Smooth muscle cell (in vitro differentiated cells): ENCODE data around the gene PPARD. TPM values are rescaled to one million over a fixed set of nuclear protein-coding genes. Genes with fewer than 3 reads are reported as not detected.

ENCODE experiments used
- DNase-seq: peaks from one replicate; lab custom pipeline; 2025; ENCODE audit not compliant: unreplicated experiment; lab: John Stamatoyannopoulos, UW
- H2AFZ ChIP-seq: fragments of 200-600 bp; sonication (generic); 2 replicates; pipeline ENCODE4 v1.6.0; 2016; ENCODE audit warnings: antibody characterized with exemption, low read depth, mild to moderate bottlenecking
- H3F3A ChIP-seq: fragments of 200-600 bp; sonication (generic); 2 replicates; pipeline ENCODE4 v1.6.0; 2017; ENCODE audit warnings: antibody characterized with exemption, low read depth
- H3K27ac ChIP-seq: fragments of 200-600 bp; sonication (generic); 2 replicates; pipeline ENCODE4 v1.5.1; 2016; ENCODE audit warnings: low read depth, mild to moderate bottlenecking
- H3K27me3 ChIP-seq: fragments of 200-600 bp; sonication (generic); 2 replicates; pipeline ENCODE4 v1.6.1; 2016; ENCODE audit warnings: low read depth, mild to moderate bottlenecking
- H3K36me3 ChIP-seq: fragments of 200-600 bp; sonication (generic); 2 replicates; pipeline ENCODE4 v1.5.1; 2016; ENCODE audit warnings: low read depth
- H3K4me1 ChIP-seq: fragments of 200-600 bp; sonication (generic); 2 replicates; pipeline ENCODE4 v1.5.1; 2016; ENCODE audit warnings: low read depth
- H3K4me2 ChIP-seq: fragments of 200-600 bp; sonication (generic); 2 replicates; pipeline ENCODE4 v1.6.0; 2016; ENCODE audit warnings: mild to moderate bottlenecking
- H3K4me3 ChIP-seq: fragments of 200-600 bp; sonication (generic); 2 replicates; pipeline ENCODE4 v1.5.1; 2016; ENCODE audit warnings: mild to moderate bottlenecking
- H3K79me2 ChIP-seq: fragments of 200-600 bp; sonication (generic); 2 replicates; pipeline ENCODE4 v1.6.0; 2016; ENCODE audit warnings: low read depth, mild to moderate bottlenecking
- H3K9ac ChIP-seq: fragments of 200-600 bp; sonication (generic); 2 replicates; pipeline ENCODE4 v1.6.0; 2016; ENCODE audit warnings: low read depth
- H3K9me3 ChIP-seq: fragments of 200-600 bp; sonication (generic); replicated peaks from 2 replicates; pipeline ENCODE4 v1.5.1; 2016; ENCODE audit warnings: low read depth
- H4K20me1 ChIP-seq: fragments of 200-600 bp; sonication (generic); 2 replicates; pipeline ENCODE4 v1.6.0; 2016; ENCODE audit warnings: low read depth
- WGBS: methylation state at CpG from one replicate; pipeline ENCODE4 v1.1.7; 2016; ENCODE audit warnings: low lambda C conversion rate; 5-methylcytosine and 5-hydroxymethylcytosine counted together
- polyA plus RNA-seq: library from polyadenylated mRNA; unstranded; fragments of >200 nt; fragmentation: Nextera tagmentation; extraction: Ambion mirVana; gene quantifications from 2 replicates; pipeline ENCODE4 v1.2.1, GENCODE V29; 2016
- total RNA-seq: library from RNA; depleted of rRNA; stranded (reverse); fragments of >200 nt; gene quantifications from 2 replicates; pipeline ENCODE4 v1.2.3, GENCODE V29; 2014
- TF ChIP-seq, protein P1 (sequence below): fragments of 200-600 bp; sonication (generic); IDR thresholded peaks from 2 replicates; pipeline ENCODE4 v1.5.1; 2017; ENCODE audit warnings: borderline replicate concordance, mild to moderate bottlenecking, antibody characterized with exemption; ENCODE audit not compliant: insufficient read depth, poor library complexity, severe bottlenecking

The PPARD gene
- total and polyA plus RNA-seq, 2 experiments from 2014 or later = 8.2 to 31.1 TPM

DNA sequence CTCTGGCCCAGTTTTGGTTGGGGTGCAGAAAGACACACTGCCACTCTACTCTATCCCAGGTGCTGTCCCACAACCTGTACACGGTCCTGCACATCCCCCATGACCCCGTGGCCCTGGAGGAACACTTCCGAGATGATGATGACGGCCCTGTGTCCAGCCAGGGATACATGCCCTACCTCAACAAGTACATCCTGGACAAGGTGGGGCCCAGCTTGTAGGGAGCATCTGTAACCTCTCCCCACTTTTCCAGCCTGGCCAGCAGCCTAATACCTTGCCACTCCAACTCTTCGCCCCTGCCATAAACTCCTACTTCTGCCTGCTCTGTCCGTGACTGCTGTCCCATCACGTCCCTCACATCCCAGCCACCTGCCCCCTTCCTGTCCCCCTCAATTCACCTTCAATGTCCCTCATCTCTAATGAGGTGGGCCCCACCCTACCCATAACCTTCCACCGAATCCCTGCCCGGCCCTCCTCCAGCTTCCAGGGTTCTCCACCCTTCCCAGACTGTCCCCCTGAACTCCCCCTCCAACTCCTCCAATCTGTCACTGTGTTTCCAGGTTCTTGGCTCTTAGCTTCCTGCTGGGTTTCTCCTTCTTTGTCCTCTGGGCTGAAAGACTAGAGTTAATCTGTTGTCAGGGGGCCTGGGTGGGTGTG is 32.6 kb upstream of the PPARD start:
- Histone ChIP-seq H3K27me3 (peaks cover under 1% of the 10 kb centered on the region), H3F3A (no peaks in the 10 kb centered on the region), H3K4me3 (no peak overlapping the region), H3K79me2 (no peaks in the 10 kb centered on the region), H3K9ac (no peak overlapping the region), H3K27ac (no peak overlapping the region), H3K36me3 (no peaks in the 10 kb centered on the region), H3K4me1 (no peaks in the 10 kb centered on the region), H3K4me2 (no peak overlapping the region), H3K9me3 (no peaks in the 10 kb centered on the region), H4K20me1 (no peaks in the 10 kb centered on the region), H2AFZ (no peak overlapping the region)
- 97% methylated on average over 9 of the region's 9 CpGs for WGBS
- no peak for DNase-seq
- TF ChIP-seq, protein P1, sequence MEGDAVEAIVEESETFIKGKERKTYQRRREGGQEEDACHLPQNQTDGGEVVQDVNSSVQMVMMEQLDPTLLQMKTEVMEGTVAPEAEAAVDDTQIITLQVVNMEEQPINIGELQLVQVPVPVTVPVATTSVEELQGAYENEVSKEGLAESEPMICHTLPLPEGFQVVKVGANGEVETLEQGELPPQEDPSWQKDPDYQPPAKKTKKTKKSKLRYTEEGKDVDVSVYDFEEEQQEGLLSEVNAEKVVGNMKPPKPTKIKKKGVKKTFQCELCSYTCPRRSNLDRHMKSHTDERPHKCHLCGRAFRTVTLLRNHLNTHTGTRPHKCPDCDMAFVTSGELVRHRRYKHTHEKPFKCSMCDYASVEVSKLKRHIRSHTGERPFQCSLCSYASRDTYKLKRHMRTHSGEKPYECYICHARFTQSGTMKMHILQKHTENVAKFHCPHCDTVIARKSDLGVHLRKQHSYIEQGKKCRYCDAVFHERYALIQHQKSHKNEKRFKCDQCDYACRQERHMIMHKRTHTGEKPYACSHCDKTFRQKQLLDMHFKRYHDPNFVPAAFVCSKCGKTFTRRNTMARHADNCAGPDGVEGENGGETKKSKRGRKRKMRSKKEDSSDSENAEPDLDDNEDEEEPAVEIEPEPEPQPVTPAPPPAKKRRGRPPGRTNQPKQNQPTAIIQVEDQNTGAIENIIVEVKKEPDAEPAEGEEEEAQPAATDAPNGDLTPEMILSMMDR = no peak

DNA sequence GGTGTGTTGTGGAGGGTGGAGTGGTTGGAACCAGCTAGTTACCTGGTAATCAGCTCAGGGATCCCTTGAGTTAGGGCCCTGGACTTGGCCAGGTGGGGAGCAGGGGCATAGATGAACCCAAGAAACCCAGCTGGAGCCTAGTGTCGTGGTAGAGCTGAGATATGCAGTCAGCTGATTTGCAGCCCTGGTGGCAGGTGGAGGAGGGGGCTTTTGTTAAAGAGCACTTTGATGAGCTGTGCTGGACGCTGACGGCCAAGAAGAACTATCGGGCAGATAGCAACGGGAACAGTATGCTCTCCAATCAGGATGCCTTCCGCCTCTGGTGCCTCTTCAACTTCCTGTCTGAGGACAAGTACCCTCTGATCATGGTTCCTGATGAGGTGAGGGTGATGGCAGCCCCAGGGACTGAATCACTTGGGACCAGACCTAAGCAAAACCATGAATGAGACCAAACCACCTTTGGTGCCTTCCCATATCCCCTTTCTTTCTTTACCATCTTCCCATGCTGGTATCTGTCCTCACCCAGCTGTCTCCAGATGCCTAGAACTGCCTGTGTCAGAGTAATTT is 32.0 kb upstream of the PPARD start:
- Histone ChIP-seq H3K9ac (no peak overlapping the region), H3K4me1 (no peaks in the 10 kb centered on the region), H3K4me2 (no peak overlapping the region), H2AFZ (no peak overlapping the region), H4K20me1 (no peaks in the 10 kb centered on the region), H3K36me3 (no peaks in the 10 kb centered on the region), H3K27ac (no peak overlapping the region), H3K9me3 (no peaks in the 10 kb centered on the region), H3K4me3 (no peak overlapping the region), H3K27me3 (peaks cover 4% of the 10 kb centered on the region), H3F3A (no peaks in the 10 kb centered on the region), H3K79me2 (no peaks in the 10 kb centered on the region)
- TF ChIP-seq, protein P1 = no peak
- 83% methylated on average over 6 of the region's 6 CpGs for WGBS
- DNase-seq = no peak

DNA sequence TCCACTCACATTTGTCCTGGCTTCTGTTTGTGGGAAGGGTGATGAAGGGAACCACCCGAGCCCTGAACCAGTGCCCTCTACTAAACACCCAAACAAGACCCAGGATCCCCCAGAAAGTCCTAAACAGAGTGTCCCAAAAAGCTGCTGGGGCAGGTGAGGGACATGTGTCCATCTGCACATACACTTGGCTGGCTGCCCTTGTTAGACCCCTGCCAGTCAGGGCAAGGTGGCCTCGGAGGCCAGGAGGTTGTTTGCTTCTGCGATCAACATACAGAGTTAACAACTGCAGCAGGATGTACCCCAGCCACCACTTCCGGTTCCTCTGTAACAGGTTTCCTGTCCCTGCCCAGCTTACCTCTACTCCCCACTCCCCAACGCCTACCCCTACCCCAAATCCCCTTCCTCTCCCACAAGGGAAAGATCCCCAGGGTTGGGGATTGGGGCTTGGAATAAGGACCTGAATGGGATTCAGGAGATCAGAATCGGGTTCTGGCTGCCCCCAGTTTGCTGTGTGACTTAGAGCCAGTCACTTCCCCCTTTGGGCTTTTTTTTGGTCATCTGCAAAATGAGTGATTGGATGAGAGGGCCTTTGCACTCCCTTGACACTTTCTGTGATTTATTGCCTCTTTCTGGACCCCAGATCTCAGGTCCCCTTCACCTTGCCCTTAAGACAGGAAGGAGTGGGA is 30.8 kb upstream of the PPARD start:
- Histone ChIP-seq H3K27me3 (peaks cover 11% of the 10 kb centered on the region), H3K9me3 (no peaks in the 10 kb centered on the region), H3F3A (no peaks in the 10 kb centered on the region), H3K9ac (no peak overlapping the region), H3K36me3 (no peaks in the 10 kb centered on the region), H3K27ac (no peak overlapping the region), H3K4me3 (no peak overlapping the region), H3K4me1 (no peaks in the 10 kb centered on the region), H3K4me2 (no peak overlapping the region), H3K79me2 (no peaks in the 10 kb centered on the region), H2AFZ (no peak overlapping the region), H4K20me1 (no peaks in the 10 kb centered on the region)
- TF ChIP-seq, protein P1 = no peak
- WGBS = 86% methylated on average over 6 of the region's 6 CpGs
- no peak for DNase-seq
